ENCODE measurements around the gene NCAPD2. TPM values are rescaled to one million over a fixed set of nuclear protein-coding genes. Genes with fewer than 3 reads are reported as not detected.
"Not testable (repeated sequence)": the region's sequence is repeated elsewhere in the genome, so short reads cannot be mapped to it uniquely, and the experiment has no call there.

NCAPD2 gene
- total RNA-seq, 2 experiments from 2014 or later = 195 to 196 TPM

DNA sequence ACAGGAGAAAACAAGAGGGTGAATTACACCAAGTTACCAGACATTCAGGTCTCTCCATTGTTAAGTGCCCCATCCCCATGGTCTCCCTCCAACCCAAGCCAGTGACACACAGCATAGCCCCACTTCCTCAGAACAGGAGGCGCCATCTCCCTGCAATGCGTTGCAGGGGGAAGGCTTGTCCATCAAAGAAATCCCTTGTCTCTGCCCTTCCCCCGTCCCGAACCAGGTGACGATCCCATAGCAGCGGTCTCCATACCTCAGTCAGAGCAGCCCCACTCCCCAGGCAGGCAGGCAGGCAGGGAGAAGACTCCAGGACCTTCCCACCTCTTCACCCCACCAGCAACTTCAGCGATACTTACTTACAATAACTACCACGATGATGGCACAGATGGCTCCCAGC, 29.4 kb upstream of the NCAPD2 start:
- no peaks in the 10 kb centered on the region for H3K27me3 Mint-ChIP-seq
- intact Hi-C loops (cut with micrococcal nuclease) = loop anchor here (10.0 kb wide), 1 partner anchor 130 kb away; no protein-coding TSS in a partner anchor
- ChIA-PET CTCF (interaction anchor here (0.8 to 7.5 kb wide), 21 partner anchors 12 to 141 kb away, joined by 3 to 145 read pairs (median 10); partner anchors contain the start of genes CD27, MRPL51 and TAPBPL), POLR2A (interaction anchor here (1.2 to 6.5 kb wide), 10 partner anchors 13 to 41 kb away, joined by 3 to 110 read pairs (median 17); partner anchors contain the start of genes MRPL51 and TAPBPL)
- no peak for ATAC-seq
- peaks cover 83% of the 10 kb centered on the region for H3K4me1 Mint-ChIP-seq (ENCODE audit: low read depth)
- peak overlapping the region; percentile 97 for H3K27ac Mint-ChIP-seq
- peak overlapping the region; percentile 76 for H3K4me3 Mint-ChIP-seq
- DNase-seq = no peak
- no peaks in the 10 kb centered on the region for H3K9me3 Mint-ChIP-seq
- TF ChIP-seq, protein P1, sequence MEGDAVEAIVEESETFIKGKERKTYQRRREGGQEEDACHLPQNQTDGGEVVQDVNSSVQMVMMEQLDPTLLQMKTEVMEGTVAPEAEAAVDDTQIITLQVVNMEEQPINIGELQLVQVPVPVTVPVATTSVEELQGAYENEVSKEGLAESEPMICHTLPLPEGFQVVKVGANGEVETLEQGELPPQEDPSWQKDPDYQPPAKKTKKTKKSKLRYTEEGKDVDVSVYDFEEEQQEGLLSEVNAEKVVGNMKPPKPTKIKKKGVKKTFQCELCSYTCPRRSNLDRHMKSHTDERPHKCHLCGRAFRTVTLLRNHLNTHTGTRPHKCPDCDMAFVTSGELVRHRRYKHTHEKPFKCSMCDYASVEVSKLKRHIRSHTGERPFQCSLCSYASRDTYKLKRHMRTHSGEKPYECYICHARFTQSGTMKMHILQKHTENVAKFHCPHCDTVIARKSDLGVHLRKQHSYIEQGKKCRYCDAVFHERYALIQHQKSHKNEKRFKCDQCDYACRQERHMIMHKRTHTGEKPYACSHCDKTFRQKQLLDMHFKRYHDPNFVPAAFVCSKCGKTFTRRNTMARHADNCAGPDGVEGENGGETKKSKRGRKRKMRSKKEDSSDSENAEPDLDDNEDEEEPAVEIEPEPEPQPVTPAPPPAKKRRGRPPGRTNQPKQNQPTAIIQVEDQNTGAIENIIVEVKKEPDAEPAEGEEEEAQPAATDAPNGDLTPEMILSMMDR (IDR thresholded peaks at IDR 0.05) = no peak
- H3K36me3 Mint-ChIP-seq (ENCODE audit: low read depth) = peaks cover 96% of the 10 kb centered on the region

GRCh38 chr12:6465467-6466183, 28.3 kb upstream of the NCAPD2 start:
- H3K9me3 Mint-ChIP-seq = no peaks in the 10 kb centered on the region
- ChIA-PET CTCF (interaction anchor here (0.6 to 7.5 kb wide), 39 partner anchors 9 to 386 kb away, joined by 3 to 145 read pairs (median 5); partner anchors contain the start of genes CD27, GAPDH, MRPL51 and TAPBPL), POLR2A (interaction anchor here (0.7 to 2.2 kb wide), 21 partner anchors 9 to 148 kb away, joined by 3 to 33 read pairs (median 4); partner anchors contain the start of genes GAPDH, MRPL51 and TAPBPL)
- DNase-seq = peak; percentile 56
- peak overlapping the region; percentile 88 for H3K27ac Mint-ChIP-seq
- H3K4me1 Mint-ChIP-seq (ENCODE audit: low read depth) = peaks cover 78% of the 10 kb centered on the region
- no peaks in the 10 kb centered on the region for H3K27me3 Mint-ChIP-seq
- H3K4me3 Mint-ChIP-seq = peak overlapping the region; percentile 89
- H3K36me3 Mint-ChIP-seq (ENCODE audit: low read depth) = peaks cover 93% of the 10 kb centered on the region
- TF ChIP-seq, protein P1 (IDR thresholded peaks at IDR 0.05) = peak; percentile 92
- no peak for ATAC-seq
- intact Hi-C loops (cut with micrococcal nuclease) = loop anchor here (1.0 to 10.0 kb wide), 2 partner anchors 42 to 131 kb away; no protein-coding TSS in a partner anchor

DNA sequence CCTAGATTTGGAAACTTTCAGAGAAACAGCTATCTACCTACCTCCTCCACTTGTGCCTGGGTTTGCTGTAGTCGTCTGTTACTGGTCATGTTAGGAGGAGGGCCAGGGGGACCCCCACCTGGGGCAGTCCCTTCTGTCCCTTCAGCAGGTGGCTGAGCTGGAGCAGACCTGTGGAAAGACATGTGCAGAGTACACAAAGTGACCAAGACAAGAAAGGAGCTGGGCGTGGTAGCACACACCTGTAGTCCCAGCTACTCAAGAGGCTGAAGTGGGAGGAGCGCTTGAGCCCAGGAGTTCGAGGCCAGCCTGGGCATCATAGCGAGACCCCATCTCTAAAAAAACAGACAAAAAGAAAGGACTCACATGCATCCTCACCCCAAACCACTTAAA, 27.7 kb upstream of the NCAPD2 start:
- peak overlapping the region; percentile 89 for H3K4me3 Mint-ChIP-seq
- ChIA-PET POLR2A (interaction anchor here (0.7 to 2.2 kb wide), 18 partner anchors 9 to 149 kb away, joined by 3 to 33 read pairs (median 5); partner anchors contain the start of genes GAPDH and TAPBPL), CTCF (interaction anchor here (0.6 to 7.5 kb wide), 33 partner anchors 9 to 386 kb away, joined by 3 to 145 read pairs (median 5); partner anchors contain the start of genes CD27, GAPDH, MRPL51 and TAPBPL)
- peak overlapping the region; percentile 88 for H3K27ac Mint-ChIP-seq
- H3K27me3 Mint-ChIP-seq = no peaks in the 10 kb centered on the region
- DNase-seq = no peak
- ATAC-seq = no peak
- no peaks in the 10 kb centered on the region for H3K9me3 Mint-ChIP-seq
- TF ChIP-seq, protein P1 (IDR thresholded peaks at IDR 0.05) = no peak
- H3K36me3 Mint-ChIP-seq (ENCODE audit: low read depth) = peaks cover 87% of the 10 kb centered on the region
- peaks cover 76% of the 10 kb centered on the region for H3K4me1 Mint-ChIP-seq (ENCODE audit: low read depth)
- intact Hi-C loops (cut with micrococcal nuclease) = loop anchor here (10.0 kb wide), 1 partner anchor 131 kb away; no protein-coding TSS in a partner anchor

DNA sequence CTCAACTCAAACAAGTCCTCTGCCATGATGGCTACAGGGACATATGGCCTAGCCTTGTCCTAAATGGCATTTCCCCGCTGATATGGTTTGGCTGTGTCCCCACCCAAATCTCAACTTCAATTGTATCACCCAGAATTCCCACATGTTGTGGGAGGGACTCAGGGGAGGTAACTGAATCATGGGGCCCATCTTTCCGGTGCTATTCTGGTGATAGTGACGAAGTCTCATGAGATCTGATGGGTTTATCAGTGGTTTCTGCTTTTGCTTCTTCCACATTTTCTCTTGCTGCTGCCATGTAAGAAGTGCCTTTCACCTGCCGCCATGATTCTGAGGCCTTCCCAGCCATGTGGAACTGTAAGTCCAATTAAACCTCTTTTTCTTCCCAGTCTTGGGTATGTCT, 27.2 kb upstream of the NCAPD2 start:
- not testable (repeated sequence) for DNase-seq, H3K27me3 Mint-ChIP-seq, ATAC-seq, H3K9me3 Mint-ChIP-seq
- peak overlapping the region; percentile 89 for H3K4me3 Mint-ChIP-seq
- peaks cover 81% of the 10 kb centered on the region for H3K36me3 Mint-ChIP-seq (ENCODE audit: low read depth)
- intact Hi-C loops (cut with micrococcal nuclease) = loop anchor here (10.0 kb wide), 1 partner anchor 132 kb away; no protein-coding TSS in a partner anchor
- H3K27ac Mint-ChIP-seq = peak overlapping the region; percentile 88
- POLR2A ChIA-PET = interaction anchor here (2.2 to 6.7 kb wide), 6 partner anchors 16 to 42 kb away, joined by 14 to 110 read pairs (median 30); partner anchors contain the start of genes CD27 and TAPBPL
- H3K4me1 Mint-ChIP-seq (ENCODE audit: low read depth) = peaks cover 74% of the 10 kb centered on the region
- CTCF ChIA-PET = interaction anchor here (1.2 to 7.5 kb wide), 12 partner anchors 10 to 144 kb away, joined by 3 to 145 read pairs (median 17); partner anchors contain the start of genes CD27, GAPDH and TAPBPL

DNA sequence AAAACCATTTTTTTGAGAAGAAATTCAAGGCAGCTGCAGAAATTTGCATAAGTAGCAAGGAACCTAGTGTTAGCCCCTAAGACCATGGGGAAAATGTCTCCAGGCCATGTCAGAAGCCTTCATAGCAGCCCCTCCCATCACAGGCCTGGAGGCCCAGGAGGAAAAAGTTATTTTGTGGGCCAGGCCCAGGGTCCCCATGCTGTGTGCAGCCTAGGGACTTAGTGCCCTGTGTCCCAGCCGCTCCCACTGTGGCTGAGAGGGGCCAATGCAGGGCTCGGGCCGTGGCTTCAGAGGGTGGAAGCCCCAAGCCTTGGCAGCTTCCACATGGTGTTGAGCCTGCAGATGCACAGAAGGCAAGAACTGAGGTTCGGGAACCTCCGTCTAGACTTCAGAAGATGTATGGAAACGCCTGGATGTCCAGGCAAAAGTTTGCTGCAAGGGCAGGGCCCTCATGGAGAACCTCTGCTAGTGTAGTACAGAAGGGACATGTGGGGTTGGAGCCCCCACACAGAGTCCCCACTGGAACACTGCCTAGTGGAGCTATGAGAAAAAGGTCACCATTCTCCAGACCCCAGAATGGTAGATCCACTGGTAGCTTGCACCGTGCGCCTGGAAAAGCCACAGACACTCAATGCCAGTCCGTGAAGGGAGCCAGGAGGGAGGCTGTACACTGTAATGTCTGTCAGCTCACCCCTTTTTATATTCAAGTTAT, 26.2 kb upstream of the NCAPD2 start:
- ChIA-PET POLR2A (interaction anchor here (0.6 to 6.7 kb wide), 4 partner anchors 8 to 46 kb away, joined by 3 to 110 read pairs (median 55); partner anchors contain the start of genes CD27 and TAPBPL), CTCF (interaction anchor here (1.1 to 5.9 kb wide), 3 partner anchors 31 to 133 kb away, joined by 3 to 56 read pairs (median 4); no protein-coding TSS in a partner anchor)
- not testable (repeated sequence) for H3K9me3 Mint-ChIP-seq, ATAC-seq, H3K27me3 Mint-ChIP-seq, DNase-seq
- H3K27ac Mint-ChIP-seq = peak overlapping the region; percentile 88
- peak overlapping the region; percentile 89 for H3K4me3 Mint-ChIP-seq
- peaks cover 72% of the 10 kb centered on the region for H3K36me3 Mint-ChIP-seq (ENCODE audit: low read depth)
- intact Hi-C loops (cut with micrococcal nuclease) = loop anchor here (10.0 kb wide), 1 partner anchor 133 kb away; no protein-coding TSS in a partner anchor
- peaks cover 69% of the 10 kb centered on the region for H3K4me1 Mint-ChIP-seq (ENCODE audit: low read depth)

Data from activated CD8-positive, alpha-beta T cell treated with anti-CD3 and anti-CD28 coated beads for 36 hours (primary cell).